Fibroblast of skin of abdomen (primary cell): ENCODE data around the gene PRELID1.
"Not testable (repeated sequence)": the region's sequence is repeated elsewhere in the genome, so short reads cannot be mapped to it uniquely, and the experiment has no call there.

Experiments used
- DNase-seq: peaks from one replicate; pipeline ENCODE4 v3.0.0-alpha.2; 2013

Gene PRELID1

DNA sequence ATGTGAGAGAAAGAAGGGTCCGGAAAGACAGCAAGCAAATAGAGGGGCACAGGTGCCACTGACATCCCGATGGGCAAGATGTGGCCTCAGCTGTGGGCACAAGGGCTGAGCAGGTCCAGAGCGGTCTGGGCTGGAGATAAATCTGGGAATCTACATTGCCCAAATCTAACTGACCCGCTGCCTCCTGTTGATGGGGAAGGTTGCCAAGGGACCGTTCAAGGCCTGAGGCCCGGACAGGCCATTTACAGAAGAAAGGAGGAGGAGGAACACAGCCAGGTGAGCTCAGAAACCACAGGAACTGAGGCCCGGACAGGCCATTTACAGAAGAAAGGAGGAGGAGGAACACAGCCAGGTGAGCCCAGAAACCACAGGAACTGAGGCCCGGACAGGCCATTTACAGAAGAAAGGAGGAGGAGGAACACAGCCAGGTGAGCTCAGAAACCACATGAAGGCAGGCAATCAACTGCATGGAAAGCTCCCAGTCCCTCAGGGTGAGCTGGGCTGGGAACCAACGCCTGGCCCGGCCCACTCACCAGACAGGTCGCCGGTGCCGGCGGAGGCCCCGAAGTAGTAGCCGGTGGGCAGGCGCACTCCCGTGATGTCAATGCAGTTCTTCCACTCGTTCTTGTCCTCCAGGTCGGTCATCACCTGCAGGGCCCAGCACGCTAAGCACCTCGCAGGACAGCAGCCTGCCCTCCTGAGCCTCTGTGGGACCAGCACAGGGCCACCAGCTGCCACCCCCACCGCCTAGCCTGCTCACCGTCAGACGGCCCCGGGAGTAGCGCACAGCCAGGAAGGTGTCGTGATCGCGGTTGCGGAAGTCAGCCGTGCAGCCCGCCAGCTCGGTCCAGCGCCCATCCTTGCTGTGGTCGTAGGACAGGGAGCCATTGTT is 33.2 kb downstream of the PRELID1 start:
- no peak for DNase-seq

DNA sequence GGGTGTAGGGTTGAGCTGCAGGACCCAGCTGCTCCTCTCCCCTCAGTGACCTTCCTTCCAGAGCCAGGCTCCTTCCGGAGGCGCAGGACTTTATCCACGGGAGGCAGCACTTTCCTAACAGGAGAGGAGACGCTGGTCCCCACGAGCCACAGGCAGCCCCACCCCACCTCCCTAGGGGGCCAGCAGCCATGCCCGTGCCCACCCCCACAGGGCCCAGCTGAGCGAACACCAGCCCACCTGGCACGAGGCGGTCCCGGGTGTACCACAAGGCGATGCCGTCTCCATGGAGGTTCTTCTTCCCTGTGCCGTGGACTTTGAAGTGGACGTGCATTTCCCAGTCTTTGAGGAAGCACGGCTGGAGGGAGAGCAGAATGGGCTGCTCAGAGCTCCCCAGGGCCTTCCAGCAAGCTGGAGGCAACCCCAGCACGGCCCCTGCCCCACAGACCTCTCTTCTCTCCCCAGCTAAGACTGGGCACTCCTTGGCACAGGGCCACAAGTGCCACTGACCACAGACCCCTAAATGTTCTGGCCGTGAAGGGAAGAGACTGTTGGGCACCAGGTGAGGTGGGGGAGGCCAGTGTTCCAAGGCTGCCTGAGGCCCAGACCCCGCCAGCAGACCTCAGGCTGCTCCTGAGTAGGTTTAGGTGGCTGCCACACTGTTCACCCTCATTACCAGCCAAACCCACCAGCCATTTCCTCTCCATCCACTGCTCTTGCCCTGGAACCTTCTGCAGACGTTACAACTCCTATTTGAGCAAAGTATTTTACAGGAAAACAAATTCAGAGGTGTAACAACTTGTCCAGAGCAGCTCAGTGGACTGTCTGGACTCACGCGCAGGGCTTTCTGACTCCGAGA is 34.9 kb downstream of the PRELID1 start:
- DNase-seq, result no peak

DNA sequence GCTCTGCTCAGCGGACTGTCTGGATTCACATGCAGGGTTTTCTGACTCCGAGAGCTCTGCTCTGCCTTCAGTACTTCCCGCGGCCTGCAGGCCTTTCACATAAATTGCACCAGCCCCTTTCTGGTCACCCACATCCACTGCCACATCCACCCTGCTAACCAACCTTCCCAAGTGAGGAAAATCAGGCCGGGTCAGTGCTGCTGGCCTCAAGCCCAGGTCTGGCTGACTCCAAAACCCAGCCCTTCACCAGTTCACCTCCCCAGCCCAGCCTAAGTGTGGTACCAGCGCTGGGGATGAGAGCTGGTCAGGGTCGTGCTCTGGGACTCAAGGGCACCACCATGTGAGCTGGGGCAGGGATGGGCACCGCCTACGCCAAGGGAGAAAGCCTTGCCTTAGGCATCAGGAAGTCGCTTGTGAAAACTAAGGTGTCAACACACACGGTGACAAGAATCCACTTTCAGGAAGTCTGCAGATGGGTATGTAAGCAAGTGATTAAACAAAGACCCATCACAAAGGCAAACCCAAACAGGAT is 35.6 kb downstream of the PRELID1 start:
- DNase-seq, result no peak

DNA sequence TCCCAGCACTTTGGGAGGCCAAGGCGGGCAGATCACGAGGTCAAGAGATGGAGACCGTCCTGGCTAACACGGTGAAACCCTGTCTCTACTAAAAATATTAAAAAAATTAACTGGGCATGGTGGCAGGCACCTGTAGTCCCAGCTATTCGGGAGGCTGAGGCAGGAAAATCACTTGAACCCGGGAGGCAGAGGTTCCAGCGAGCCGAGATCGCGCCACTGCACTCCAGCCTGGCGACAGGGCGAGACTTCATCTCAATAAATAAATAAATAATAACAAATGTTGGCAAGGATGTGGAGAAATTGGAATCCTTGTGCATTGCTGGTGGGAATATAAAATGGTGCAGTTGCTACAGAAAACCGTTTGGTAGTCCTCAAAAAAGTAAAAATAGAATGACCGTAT is 39.4 kb downstream of the PRELID1 start:
- not testable (repeated sequence) for DNase-seq

DNA sequence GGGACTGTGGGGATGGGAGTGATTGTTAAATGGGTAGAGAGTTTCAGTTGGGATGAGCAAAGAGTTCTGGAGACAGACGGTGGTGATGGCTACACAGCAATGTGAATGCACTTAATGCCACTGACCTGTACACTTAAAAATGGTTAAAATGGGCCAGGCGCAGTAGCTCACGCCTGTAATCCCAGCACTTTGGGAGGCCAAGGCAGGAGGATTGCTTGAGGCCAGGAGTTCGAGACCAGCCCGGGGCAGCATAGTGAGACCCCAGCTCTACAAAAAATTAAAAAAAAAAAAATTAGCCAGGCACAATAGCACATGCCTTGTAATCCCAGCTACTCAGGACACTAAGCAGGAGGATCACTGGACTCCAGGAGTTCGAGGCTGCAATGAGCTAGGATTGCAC is 40.2 kb downstream of the PRELID1 start:
- no peak for DNase-seq

DNA sequence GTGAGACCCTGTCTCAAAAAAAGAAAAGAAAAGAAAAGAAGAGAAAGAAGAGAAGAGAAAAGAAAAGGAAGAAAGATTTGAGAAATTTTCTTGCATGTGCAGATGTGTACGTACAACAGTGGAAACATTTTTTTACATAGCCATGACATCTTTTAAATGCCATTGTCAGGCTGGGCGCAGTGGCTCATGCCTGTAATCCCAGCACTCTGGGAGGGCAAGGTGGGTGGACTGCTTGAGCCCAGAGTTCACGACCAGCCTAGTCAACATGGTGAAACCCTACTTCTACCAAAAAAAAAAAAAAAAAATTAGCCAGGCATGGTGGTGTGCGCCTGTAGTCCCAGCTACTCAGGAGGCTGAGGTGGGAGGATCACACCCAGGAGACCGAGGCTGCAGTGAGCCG is 41.3 kb downstream of the PRELID1 start:
- no peak for DNase-seq

DNA sequence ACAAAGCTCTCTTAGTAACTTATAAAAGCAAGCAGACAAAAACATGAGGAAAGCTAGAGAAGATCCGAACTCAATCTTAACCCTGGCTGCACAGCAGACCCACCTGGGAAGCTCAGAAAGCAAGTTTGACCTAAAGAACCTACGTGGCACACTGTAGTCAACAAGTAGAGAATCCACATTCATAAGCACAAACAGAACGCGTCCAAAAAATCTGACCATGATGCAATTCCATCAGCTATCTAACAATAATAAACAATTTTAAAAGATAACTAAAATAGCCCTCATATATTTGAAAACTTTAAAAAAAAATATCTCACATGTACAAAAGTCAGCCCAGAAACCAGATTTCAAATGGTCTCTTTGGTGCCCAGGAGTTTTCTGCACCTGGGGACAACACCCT is 43.2 kb downstream of the PRELID1 start:
- DNase-seq, result no peak

DNA sequence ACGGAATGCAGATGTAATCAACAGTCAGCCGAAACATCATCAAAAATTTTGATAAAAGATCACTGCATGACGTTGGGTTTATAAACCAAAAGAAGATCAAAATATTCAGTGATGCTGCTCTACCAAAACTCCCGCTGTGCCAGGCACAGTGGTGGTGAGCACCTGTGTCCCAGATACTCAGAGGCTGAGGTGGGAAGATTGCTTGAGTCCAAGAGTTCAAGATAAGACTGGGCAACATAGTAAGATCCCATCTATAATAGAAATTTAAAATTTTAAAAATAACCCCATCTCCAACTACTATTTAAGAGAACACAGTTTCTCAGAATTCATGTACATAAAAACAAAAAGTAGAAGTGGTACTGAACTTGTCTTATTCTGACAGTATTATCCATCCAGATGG is 44.1 kb downstream of the PRELID1 start:
- no peak for DNase-seq

DNA sequence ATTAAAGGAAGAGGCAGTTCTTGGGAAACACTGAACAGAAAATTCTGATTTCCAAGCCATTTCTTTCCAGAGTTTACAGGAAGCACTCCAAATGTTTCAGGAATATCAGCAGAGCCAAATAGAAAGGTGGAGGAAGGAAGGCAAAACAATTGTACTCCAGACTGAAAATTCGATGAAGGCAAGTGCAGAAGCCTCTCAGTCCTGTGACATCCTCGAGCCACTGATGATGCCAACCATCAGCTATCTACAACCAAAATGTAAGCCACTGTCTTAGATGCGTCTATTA is 45.7 kb downstream of the PRELID1 start:
- no peak for DNase-seq

DNA sequence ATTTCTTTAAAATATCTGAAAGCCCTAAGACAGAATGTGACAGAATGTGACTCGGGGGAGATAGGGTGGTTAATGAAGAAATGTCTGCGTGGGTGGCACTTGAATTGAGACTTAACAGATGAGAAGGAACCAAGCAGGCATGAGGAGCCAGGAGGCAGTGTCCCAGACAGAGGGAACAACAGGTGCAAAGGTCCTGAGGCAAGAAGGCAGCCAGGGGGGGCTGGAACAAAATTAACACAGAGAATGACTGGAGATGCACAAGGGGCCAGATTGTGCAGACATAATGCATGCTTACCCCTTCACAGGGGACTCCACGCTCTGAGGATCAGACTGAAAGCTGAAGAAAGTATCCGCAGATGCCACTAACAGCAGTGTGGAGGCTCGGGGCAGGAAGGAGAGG is 46.2 kb downstream of the PRELID1 start:
- no peak for DNase-seq

DNA sequence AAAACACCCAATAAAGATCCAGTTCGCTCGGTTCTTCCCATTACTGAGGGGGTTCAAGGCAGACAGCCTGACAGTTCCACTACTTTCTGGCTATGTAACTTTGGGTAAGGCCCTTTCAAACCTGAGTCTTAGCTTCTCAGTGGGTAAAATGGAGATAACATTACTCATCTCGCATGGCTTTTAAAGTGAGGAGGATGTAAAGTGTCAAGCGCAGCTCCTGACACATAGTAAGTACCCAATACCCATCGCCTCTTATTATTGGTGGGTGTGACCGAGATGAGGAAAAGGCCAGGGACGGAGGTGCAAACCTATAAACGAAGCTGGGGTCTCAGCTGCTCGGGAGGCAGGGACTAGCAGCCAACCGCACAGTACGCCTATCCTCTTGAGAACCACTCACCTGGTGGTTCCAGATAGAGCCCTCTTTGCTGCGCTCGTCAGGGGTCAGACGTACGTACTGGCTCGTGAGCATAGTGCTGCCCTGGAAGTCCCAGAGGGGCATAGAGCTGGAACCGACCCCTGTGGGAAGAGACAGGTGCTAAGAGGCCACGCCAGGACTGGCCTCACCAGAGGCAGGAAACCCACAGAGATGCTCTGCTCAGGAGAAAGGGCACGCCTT is 47.3 kb downstream of the PRELID1 start:
- no peak for DNase-seq

DNA sequence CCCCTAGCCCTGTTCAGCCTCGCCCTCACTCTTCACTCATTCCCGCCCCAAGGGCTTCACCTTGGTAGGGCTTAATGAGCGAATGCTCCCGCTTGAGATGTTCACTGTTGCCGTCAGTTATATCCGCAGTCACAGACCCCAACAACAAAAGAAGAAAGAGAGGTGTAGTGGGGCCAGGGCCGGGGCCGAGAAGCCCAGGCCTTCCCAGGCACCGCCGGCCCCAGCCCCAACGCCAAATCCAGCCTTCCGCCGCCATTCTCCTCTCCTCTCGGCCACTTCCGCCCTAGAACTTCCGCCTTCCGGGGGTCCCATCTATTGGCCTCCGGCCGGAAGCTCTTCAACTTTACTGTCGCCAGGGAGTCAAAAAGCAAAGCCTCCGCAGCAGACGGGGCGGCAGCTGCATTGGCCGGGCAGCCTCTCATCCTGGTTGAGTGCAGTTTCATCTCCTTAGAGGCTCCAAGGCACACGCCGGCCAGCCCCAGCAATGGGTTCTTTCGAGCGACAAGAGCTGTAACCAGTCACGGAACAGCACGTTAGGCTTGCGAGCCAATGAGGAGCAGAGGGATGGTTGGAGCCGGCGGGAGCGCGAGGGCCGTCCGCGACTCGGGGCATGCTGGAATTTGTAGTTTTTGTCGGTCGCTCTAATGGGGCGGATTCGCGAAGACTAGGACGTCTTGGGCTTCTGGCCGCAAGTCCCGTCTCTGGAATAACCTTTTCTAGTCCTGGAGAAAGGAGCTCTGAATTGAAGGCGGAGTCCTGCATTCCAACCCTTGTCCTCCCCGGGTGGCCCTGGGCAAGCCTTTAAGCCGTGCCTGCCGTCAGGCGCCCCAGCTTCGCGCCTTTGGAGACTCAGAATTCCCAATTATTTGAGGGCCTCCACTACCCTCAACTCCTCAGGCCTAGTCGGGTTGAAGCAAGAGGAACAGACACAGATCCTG is 48.1 kb downstream of the PRELID1 start, which contains the start of gene LMAN2:
TSS of gene LMAN2 (minus strand) at position 277 of the 938 bp plus-strand sequence. CDS start at position 256, 21 bp downstream.
- peak; percentile 97 for DNase-seq

DNA sequence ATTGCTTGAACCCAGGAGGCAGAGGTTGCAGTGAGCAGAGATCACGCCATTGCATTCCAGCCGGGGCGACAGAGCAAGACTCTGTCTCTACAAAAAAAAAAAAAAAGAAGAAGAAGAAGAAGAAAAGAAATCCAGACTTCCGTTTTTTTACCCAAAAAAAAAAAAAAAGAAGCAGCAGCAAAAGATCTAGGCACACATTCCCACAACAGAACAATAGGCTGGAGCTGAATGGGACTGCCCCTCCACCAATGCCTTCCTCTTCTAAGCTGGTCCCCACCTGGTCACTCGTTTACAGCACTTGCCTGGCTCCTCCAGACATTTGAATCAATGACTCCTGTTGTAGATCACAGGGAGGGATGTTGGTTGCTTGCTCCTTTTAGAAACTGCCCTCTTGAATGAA is 49.5 kb downstream of the PRELID1 start:
- no peak for DNase-seq

DNA sequence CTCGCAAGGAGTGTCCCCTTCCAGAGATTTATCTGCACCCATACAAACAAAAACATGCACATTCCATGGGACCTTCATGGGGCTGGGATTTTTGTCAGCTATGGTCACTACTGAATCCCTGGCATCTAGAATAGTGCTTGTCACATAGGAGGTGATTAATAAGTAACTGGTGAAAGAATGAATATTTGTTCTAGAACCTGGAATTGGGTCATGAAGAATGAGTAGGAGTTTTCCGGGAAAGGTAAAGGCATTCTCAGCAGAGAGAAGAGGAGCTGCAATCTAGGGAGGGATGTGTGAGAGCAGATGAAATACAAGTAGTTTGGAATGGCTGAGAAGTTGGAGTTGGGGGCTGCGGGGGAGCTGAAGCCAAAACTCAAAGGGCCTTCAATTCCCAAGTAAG is 50.7 kb downstream of the PRELID1 start:
- DNase-seq, result no peak

DNA sequence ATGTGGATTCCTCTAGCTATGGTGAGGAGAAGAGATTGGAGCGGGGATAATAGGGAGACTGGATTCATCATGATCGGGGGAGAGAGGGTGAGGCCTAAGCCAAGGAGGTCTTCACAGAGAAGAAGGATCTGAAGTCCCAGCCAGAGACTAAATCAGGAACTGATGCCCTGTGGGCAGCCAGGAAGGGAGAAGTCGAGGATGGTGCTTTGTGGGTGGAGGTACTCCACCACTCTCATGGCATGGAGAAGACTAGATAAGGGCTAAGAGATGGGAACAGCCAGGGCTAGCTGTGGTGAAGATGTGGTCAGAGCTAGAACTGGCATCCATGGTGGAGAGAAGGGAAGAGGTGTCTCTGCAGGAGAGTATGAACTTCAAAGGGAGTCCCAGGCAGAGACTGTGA is 51.1 kb downstream of the PRELID1 start:
- DNase-seq, result no peak

DNA sequence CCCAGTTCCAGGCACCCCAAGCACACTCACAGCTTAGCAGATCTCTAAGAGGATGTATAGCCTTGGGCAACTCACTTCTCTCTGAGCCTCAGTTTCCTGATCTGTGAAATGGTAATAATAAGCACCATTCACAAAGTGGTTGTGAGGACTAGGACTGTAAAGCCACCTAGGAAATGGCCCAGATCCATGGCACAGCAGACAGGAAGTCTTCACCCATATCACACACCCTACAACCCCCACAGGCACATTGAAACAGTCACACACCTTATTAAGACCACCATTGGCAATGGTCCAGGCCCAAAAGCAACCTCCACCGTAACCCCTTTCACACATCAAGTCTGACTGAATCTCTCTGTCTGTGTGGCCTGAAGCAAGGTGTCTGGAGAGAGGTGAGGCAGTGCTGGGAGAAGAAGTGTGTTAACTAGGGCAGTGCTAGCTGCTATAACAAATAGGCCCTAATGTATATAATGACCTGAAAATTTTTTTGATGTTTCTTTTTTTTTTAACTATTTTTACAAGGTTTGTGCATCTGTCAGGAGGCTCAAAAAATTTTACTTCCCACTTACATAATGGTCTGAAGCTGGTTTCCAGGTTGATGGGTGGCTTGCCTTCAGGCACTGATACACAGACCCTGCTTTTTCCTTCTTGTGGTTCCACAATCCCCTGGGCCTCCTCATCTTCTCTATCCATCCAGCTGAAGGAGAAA is 51.7 kb downstream of the PRELID1 start:
- no peak for DNase-seq

DNA sequence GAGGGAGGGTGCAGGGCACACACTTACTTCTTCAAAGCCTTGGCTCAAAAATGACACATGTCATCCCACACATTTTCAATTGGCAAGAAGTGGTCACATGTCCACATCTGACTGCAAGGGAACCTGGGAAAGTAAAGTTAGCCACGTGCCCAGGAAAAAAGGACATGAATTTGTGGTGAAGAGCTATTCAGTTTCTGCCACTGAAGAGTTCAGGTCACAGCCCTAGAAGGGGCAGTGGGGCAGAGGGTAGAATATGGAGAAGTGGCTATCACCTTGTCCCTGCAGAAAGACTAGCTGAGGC is 52.2 kb downstream of the PRELID1 start:
- DNase-seq, result no peak
